GM18870 (cell line): ENCODE data around the gene FAM217B.

Experiments used
- ATAC-seq: cut with Tn5 transposase; IDR thresholded peaks from one replicate; pipeline ENCODE4 v1.9.1; 2021; ENCODE audit warnings: moderate library complexity; ENCODE audit not compliant: unreplicated experiment

The FAM217B gene, protein sequence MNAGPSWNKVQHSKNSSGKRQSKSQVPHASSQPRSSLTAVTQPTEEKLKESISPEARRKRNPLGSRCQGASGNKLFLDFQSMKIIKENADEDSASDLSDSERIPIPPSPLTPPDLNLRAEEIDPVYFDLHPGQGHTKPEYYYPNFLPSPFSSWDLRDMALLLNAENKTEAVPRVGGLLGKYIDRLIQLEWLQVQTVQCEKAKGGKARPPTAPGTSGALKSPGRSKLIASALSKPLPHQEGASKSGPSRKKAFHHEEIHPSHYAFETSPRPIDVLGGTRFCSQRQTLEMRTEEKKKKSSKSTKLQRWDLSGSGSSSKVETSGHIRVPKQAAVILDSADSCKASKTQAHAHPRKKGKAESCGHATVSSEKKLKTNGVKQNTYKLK

GRCh38 chr20:59940129-59940955 lies at the start of gene FAM217B, which contains the start of gene PPP1R3D:
Gene FAM217B, plus strand, starts transcription at chr20:59940389. Its CDS starts 3,555 bp downstream, at chr20:59943944.
Gene PPP1R3D, minus strand, starts transcription at chr20:59940305. Its CDS starts 374 bp downstream, at chr20:59939931.
- peak; percentile 84 for ATAC-seq

DNA sequence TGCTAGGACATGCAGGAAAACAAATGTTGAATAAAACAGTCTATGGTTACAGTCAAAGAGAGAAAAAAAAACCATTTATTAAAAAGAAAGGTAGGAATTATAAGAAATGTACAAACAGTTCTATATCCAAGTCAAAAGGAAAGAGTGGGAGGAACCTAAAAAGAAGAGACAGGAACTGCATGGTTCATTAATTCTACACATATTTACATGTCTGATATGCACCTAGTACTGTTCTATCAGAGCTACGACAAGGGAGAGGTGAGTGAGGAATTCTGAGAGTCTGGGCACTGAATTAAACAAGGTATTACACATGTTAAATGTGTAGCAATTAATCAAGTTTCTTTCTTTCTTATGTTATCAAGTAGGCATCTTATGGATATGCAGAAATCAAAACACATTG lies 48.6 kb upstream of the FAM217B start:
- no peak for ATAC-seq

DNA sequence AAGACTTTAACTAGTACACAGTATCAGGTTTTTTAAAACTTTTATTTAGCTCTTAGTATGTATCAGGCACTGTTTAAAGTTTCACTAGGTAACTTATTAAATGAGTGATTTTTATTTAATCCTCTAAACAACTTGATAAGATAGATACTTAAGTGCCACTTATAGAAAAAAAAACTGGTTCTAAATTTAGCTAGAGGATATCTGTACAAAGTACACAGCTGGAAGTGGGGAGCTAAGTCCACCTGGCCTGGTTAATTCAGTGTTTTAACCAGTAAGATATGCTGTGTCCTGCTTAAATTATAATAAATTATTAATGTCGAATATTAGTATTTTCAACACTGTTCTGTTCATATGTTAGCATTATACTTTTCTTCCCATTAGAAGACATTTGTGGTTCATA lies 44.3 kb upstream of the FAM217B start:
- ATAC-seq = no peak

GRCh38 chr20:59902470-59902869 lies 37.7 kb upstream of the FAM217B start:
- no peak for ATAC-seq

DNA sequence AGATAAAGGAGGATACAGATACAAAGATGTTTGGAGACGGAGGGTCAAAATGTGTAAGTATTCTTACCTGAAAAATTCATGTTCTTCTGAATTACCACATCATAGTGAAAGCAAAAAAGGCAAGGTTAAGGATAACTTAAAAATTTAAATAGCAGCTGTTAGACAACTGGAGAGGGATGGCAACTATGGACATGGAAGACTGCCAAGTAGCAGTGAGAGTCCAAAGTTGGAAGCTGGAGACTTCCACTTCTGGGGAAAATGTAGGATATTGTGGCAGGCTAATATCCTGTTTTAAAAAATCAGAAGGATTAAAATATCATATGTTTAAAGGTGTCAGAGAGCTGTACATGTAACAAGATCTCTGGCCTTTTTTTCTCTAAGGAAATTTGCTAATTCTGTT lies 36.6 kb upstream of the FAM217B start:
- ATAC-seq = no peak

- no peak for ATAC-seq
Observed at GRCh38 chr20:59908855-59909254, 31.3 kb upstream of the FAM217B start.

GRCh38 chr20:59911041-59911440 lies 29.1 kb upstream of the FAM217B start:
- no peak for ATAC-seq

GRCh38 chr20:59912609-59913008 lies 27.6 kb upstream of the FAM217B start:
- no peak for ATAC-seq

- no peak for ATAC-seq
Observed at GRCh38 chr20:59920944-59921343, 19.2 kb upstream of the FAM217B start.

DNA sequence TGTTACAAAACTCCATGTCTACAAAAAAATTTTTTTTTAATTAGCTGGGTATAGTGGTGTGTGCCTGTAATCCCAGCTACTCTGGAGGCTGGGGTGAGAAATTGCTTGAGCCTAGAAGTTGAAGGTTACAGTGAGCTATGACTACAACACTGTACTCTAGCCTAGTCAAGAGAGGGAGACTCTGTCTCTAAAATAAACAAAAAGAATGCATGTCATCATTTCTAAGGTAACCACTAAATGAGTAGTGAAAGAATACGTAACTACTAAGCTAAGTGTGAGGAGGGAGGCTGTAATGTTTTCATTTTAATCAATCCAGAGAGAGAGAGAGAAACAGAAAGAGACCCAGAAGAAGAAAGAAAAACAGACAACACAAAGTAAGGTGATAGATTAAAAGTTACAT lies 16.7 kb upstream of the FAM217B start:
- no peak for ATAC-seq

- ATAC-seq = no peak
Observed at GRCh38 chr20:59925359-59925758, 14.8 kb upstream of the FAM217B start.

GRCh38 chr20:59925899-59926298 lies 14.3 kb upstream of the FAM217B start:
- no peak for ATAC-seq

- ATAC-seq = no peak
Observed at GRCh38 chr20:59931511-59932312, 8.5 kb upstream of the FAM217B start.

DNA sequence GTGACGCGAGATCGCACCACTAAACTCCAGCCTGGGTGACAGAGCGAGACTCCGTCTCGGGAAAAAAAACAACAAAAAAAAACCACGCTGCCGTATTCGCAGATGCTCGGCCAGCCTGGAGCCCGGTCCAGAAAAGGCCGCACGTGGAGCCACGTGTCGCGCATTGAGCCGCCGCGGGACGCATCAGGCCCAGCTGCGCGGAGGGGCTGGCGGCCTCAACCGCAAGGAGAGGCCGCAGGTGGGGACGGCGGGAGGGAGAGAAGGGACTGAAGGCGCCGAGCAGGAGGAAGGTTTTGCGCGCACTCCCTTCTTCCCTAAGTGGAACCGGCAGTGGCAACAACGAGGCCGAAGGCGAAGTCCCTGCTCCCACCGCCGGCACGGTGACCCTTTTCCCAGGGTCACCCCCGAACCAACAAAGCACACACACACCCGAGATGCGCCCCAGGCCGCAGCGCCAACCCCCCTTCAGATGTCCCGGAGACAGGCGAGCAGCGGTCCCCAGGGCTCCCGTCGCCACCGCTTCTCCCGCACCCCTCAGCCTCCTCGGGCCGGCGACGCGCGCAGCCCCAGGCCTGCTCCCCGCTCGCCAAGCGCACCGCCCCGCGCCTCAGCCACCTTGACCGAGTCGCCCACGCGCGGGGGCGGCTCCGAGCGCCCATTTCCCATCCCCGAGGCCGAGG lies 7.4 kb upstream of the FAM217B start:
- ATAC-seq = no peak

DNA sequence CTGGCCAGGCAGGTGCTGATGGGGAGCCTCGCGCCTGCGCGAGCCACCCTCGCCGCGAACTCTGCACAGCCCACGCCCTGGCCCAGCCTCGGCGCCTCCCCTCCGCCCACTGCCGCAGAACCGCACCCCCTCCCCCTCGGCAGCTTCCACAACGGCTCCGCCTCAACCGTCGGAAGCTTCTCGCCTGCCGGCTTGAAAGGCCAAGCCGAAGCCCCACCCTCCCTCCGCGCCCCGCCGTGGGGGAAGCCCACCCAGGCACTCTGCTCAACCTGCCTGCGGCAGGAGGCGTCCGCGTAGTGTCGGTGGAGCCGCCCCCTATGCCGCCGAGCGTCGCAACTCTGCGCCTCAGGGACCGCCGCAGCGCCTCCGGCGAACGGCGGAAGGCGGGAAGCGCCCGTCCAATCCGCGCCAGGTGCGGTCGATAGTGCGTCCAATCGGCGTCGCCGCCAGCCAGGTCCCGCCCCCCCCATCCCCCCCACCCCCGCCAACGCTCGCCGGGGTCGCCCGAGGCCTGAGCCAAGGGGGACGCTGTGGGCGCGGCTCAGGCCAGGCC lies 6.8 kb upstream of the FAM217B start, which contains the start of gene SYCP2:
TSS of gene SYCP2 (minus strand) at position 342 of the 553 bp plus-strand sequence. CDS start 11,224 bp downstream, outside the sequence.
- ATAC-seq = no peak

DNA sequence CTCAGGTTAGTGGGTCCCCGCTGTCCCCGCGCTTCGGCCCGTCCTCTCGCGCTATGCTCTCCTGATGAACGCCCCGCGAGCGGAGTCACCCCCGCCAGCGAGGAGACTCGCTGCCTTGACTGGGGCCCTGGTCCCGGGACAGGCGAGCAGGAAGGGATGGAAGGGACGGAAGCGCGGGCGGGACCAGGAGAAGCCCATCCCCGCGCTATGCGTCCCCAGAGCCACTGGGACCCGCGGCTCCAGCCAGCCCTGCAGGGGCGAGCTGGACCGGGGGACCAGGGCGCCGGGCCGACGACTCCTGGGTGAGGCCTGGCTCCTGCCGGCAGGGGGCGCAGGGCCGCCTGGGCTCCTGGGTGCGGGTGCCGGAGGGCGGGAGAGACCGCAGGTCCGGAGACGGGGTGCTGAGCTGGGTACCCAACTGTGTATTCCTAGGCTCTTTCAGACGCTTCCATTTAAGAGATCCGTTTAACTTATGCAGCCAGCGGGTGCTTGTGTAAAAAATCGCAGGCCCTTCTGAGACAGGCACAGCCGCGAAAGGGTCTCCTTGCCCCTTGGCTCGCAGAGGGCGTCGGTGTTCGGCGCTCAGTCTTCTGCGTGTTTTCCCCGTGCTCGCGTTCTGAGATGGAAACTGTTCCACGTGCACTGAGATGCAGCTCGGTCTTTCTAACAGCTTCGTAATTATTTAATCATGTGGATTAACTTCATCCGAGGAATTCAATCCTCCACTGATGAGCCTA lies 6.2 kb upstream of the FAM217B start:
- ATAC-seq = peak; percentile 63

GRCh38 chr20:59935457-59936185 lies 4.6 kb upstream of the FAM217B start:
- no peak for ATAC-seq

DNA sequence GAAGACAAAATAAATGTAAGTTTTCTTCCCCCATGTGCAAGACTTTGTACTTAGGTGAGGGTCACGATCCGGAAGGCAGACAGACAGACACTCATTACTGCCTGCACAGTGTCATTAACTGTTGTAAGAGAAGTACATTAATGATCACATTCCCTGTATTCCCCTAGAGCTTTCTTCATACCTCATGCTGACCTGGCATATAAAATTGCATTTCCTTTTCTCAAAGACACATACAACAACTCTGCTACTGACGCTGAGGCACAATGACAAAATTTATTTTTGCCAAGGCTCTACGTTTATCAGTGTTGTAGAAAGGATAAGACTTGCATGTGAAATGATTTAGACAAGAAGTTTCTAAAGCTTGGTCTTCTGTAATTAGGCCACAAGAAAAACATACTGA lies 3.8 kb upstream of the FAM217B start:
- ATAC-seq = no peak

GRCh38 chr20:59937150-59937549 lies 3.0 kb upstream of the FAM217B start:
- ATAC-seq = no peak
